Activated naive CD4-positive, alpha-beta T cell treated with anti-CD3 and anti-CD28 coated beads, Interleukin-2, amount 10 ng/mL, durations not matched to agents 7 days and 5 days (primary cell): ENCODE data around the gene DEFB124.
"Not testable (repeated sequence)": the region's sequence is repeated elsewhere in the genome, so short reads cannot be mapped to it uniquely, and the experiment has no call there.

ENCODE experiments used
- CTCF ChIA-PET: fragments of 350-600 bp; sonication (Branson Sonifier 250); formaldehyde crosslinking; loops from one replicate; lab custom pipeline; 2021; ENCODE audit warnings: antibody characterized with exemption; lab: Charles Lee
- DNase-seq: peaks from one replicate; pipeline ENCODE4 v3.0.0-alpha.2; 2020
- H3K27ac Mint-ChIP-seq: one replicate; pipeline ENCODE4 v1.8.0; 2021; ENCODE audit warnings: mild to moderate bottlenecking, moderate library complexity, mixed read lengths
- H3K27me3 Mint-ChIP-seq: one replicate; pipeline ENCODE4 v1.8.0; 2021; ENCODE audit warnings: mild to moderate bottlenecking, mixed read lengths
- H3K36me3 Mint-ChIP-seq: one replicate; pipeline ENCODE4 v1.8.0; 2021; ENCODE audit warnings: mixed read lengths
- H3K4me1 Mint-ChIP-seq: one replicate; pipeline ENCODE4 v1.8.0; 2021; ENCODE audit warnings: mixed read lengths
- H3K4me3 Mint-ChIP-seq: one replicate; pipeline ENCODE4 v1.8.0; 2021; ENCODE audit warnings: mild to moderate bottlenecking, moderate library complexity, mixed read lengths
- H3K9me3 Mint-ChIP-seq: one replicate; pipeline ENCODE4 v1.8.0; 2021; ENCODE audit warnings: mixed read lengths

DEFB124 gene

DNA sequence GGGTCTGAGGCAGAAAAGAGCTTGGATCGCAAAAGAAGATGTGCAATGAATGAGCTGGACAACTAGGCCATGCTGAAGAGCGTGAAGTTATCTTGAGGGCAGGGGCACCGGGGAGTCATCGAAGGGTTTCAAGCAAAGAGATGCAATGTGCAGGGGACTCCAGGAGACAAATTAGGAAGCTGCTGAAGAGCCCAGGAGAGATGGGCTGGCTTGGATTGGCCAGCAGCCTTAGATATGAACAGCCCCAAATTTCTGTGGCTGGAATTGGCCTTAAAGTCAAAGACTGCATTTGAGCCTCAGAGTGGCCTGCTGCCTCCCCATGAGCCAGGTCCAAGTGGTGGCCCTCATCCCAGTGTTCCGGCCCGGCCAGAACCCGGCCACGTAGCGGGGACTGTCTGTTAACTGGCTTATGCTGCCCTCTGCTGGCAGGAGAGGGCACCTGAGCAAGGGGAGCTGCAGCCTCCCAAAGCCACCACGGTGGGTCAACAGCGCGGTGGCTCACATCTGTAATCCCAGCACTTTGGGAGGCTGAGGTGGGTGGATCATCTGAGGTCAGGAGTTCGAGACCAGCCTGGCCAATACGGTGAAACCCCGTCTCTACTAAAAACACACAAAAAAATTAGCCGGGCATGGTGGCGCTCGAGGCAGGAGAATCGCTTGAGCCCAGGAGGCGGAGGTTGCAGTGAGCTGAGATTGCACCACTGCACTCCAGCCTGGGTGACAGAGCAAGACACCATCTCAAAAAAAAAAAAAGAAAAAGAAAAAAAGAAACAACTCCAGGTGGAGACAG lies 28.2 kb upstream of the DEFB124 start:
- CTCF ChIA-PET, result interaction anchor here (0.6 to 4.7 kb wide), 24 partner anchors 9 to 193 kb away, joined by 3 to 97 read pairs (median 6); partner anchors contain the start of genes DEFB123, DEFB124, HM13 and REM1
- H3K27ac Mint-ChIP-seq, H3K9me3 Mint-ChIP-seq, H3K4me1 Mint-ChIP-seq, H3K36me3 Mint-ChIP-seq, H3K4me3 Mint-ChIP-seq: not testable (repeated sequence)
- DNase-seq, result peak; percentile 80
- peaks cover 27% of the 10 kb centered on the region for H3K27me3 Mint-ChIP-seq

DNA sequence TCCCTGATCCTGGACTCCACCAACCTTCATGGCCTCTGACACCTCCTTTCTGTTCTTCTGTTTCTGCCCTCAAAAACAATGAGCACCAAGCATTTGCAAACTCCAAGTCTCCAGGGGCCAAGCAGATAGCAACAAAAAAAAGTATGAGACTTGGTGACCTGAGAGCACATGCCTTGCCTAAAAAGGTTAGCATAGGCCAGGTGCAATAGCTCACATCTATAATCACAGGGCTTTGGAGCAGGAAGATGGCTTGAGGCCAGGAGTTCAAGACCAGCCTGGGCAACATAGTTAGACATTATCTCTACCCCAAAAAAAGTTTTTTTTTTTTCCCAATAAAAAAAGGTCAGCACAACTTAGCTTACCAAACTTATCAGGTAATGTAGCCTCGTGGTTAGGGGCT lies 25.6 kb upstream of the DEFB124 start:
- Mint-ChIP-seq H3K27me3 (peaks cover 32% of the 10 kb centered on the region), H3K4me1 (peaks cover 2% of the 10 kb centered on the region), H3K4me3 (no peak overlapping the region), H3K27ac (no peak overlapping the region), H3K9me3 (no peaks in the 10 kb centered on the region), H3K36me3 (no peaks in the 10 kb centered on the region)
- CTCF ChIA-PET, result interaction anchor here (3.6 to 4.7 kb wide), 2 partner anchors 13 to 42 kb away, joined by 34 to 97 read pairs; no protein-coding TSS in a partner anchor
- DNase-seq, result no peak

DNA sequence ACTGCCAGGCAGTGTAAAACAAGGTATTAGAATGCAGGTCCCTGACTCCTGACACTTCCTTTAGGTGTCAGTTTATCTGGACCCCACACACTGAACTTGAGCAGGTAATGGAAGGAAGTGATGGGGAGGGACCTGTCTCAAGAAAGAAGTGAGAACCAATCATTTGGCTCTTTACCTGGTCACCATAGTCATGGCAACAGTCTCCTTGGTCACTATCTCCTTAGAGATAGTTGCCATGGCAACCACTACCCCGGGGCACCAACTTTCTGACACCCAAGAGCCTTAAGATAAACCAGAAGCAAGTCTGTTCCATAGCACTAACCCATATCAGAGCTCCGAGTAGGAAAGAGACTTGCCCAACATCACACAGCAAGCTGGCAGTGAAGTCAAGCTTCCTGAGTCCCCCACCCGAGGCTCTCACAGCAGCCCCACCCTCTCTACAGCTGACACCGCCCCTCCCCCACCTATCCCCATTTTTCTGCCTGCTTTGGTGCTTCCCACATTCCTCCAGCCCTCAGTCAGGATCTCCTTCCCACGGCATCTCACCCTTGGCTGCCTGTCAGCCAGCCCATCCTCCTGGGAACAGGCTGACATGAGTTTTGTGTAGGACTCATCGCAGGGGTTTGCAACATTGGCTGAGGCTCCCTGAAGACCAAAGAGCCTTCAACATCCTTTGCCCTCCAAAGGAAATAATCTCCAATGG lies 23.1 kb upstream of the DEFB124 start:
- CTCF ChIA-PET, result interaction anchor here (1.1 kb wide), 1 partner anchor 39 kb away, joined by 3 read pairs; no protein-coding TSS in a partner anchor
- H3K4me3 Mint-ChIP-seq, result no peak overlapping the region
- no peak for DNase-seq
- H3K36me3 Mint-ChIP-seq, result no peaks in the 10 kb centered on the region
- no peak overlapping the region for H3K27ac Mint-ChIP-seq
- H3K9me3 Mint-ChIP-seq, result no peaks in the 10 kb centered on the region
- no peaks in the 10 kb centered on the region for H3K4me1 Mint-ChIP-seq
- H3K27me3 Mint-ChIP-seq, result peaks cover 15% of the 10 kb centered on the region

DNA sequence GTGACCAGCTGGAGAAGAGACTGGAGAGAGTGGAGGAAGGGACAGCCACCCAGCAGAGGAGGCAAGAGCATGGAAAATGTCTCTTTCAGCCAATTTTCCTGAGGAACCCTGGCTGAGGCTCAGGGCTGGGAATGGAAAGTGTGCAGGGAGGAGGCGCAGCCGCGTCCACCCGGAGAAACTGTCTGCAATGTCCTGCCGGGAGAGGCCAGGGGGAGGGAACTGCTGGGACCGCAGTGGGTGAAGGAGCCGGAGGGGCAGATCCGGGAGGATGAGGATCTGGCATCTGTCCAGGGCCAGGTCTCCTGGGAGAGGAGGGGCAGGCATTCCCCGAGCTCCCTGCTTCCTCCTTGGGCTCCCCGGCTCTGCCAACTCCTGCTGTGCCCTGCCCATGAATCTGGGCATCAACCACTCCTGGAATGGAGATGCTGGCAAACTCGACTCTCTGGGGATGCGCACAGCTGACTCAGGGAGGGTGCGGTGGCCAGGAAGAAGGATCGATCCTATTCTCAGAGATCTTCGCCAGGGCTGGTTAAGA lies 21.9 kb upstream of the DEFB124 start:
- Mint-ChIP-seq H3K9me3 (no peaks in the 10 kb centered on the region), H3K27ac (no peak overlapping the region), H3K4me1 (no peaks in the 10 kb centered on the region), H3K36me3 (no peaks in the 10 kb centered on the region), H3K4me3 (no peak overlapping the region), H3K27me3 (peaks cover 15% of the 10 kb centered on the region)
- DNase-seq, result no peak
- CTCF ChIA-PET, result no interaction called here

DNA sequence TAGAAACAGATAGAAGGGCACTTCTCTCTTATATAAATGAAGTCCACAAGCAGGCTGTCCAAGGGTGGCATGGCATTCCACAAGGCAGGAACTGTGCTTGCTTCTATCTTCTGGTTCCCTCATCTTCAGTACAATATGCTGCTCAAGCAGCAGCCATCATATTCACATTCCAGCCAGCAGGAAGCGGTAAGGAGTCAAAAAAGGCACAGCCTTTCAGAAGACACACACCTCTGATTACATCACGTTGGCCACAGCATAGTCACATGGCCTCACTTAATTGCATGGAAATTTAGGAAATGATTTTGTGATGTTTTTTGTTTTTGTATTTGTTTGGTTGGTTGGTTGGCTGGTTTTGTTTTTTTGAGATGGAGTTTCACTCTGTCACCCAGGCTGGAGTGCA lies 19.2 kb upstream of the DEFB124 start:
- no peaks in the 10 kb centered on the region for H3K36me3 Mint-ChIP-seq
- H3K27me3 Mint-ChIP-seq, result peaks cover 14% of the 10 kb centered on the region
- DNase-seq, result no peak
- H3K9me3 Mint-ChIP-seq, result no peaks in the 10 kb centered on the region
- no peak overlapping the region for H3K27ac Mint-ChIP-seq
- no peak overlapping the region for H3K4me3 Mint-ChIP-seq
- CTCF ChIA-PET, result interaction anchor here (1.4 kb wide), 1 partner anchor 9 kb away, joined by 8 read pairs; no protein-coding TSS in a partner anchor
- H3K4me1 Mint-ChIP-seq, result no peaks in the 10 kb centered on the region

DNA sequence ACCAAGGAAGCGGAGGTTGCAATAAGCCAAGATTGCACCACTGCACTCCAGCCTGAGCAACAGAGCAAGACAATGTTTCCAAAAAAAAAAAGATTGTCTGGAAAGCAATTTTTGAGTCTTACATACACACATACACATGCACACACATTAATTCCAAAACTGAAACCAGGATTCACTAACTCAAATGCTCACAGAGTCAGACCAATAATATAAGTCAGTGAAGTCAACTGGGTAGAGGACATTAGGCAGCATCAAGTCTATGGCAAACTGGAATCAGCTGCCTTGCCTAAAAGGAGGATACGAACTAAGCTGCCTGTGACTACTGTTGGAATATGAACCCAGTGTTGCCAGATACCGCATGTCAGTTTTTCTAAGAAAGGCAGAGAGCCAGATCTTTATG lies 15.8 kb upstream of the DEFB124 start:
- no peak overlapping the region for H3K4me3 Mint-ChIP-seq
- DNase-seq, result no peak
- H3K27ac Mint-ChIP-seq, result no peak overlapping the region
- H3K4me1 Mint-ChIP-seq, result no peaks in the 10 kb centered on the region
- peaks cover 27% of the 10 kb centered on the region for H3K27me3 Mint-ChIP-seq
- no peaks in the 10 kb centered on the region for H3K36me3 Mint-ChIP-seq
- CTCF ChIA-PET, result interaction anchor here (0.7 to 1.5 kb wide), 3 partner anchors 12 to 122 kb away, joined by 3 to 4 read pairs (median 4); no protein-coding TSS in a partner anchor
- H3K9me3 Mint-ChIP-seq, result no peaks in the 10 kb centered on the region

GRCh38 chr20:31489152-31489551 lies 14.2 kb upstream of the DEFB124 start:
- Mint-ChIP-seq H3K27ac (no peak overlapping the region), H3K4me1 (no peaks in the 10 kb centered on the region), H3K9me3 (no peaks in the 10 kb centered on the region), H3K27me3 (peaks cover 43% of the 10 kb centered on the region), H3K36me3 (no peaks in the 10 kb centered on the region), H3K4me3 (no peak overlapping the region)
- no peak for DNase-seq
- CTCF ChIA-PET, result interaction anchor here (4.9 kb wide), 1 partner anchor 13 kb away, joined by 34 read pairs; no protein-coding TSS in a partner anchor

GRCh38 chr20:31488115-31488514 lies 13.2 kb upstream of the DEFB124 start:
- no peak for DNase-seq
- no peaks in the 10 kb centered on the region for H3K9me3 Mint-ChIP-seq
- H3K4me1 Mint-ChIP-seq, result no peaks in the 10 kb centered on the region
- no peak overlapping the region for H3K27ac Mint-ChIP-seq
- peaks cover 50% of the 10 kb centered on the region for H3K27me3 Mint-ChIP-seq
- CTCF ChIA-PET, result interaction anchor here (4.9 kb wide), 1 partner anchor 14 kb away, joined by 34 read pairs; no protein-coding TSS in a partner anchor
- no peaks in the 10 kb centered on the region for H3K36me3 Mint-ChIP-seq
- H3K4me3 Mint-ChIP-seq, result no peak overlapping the region

DNA sequence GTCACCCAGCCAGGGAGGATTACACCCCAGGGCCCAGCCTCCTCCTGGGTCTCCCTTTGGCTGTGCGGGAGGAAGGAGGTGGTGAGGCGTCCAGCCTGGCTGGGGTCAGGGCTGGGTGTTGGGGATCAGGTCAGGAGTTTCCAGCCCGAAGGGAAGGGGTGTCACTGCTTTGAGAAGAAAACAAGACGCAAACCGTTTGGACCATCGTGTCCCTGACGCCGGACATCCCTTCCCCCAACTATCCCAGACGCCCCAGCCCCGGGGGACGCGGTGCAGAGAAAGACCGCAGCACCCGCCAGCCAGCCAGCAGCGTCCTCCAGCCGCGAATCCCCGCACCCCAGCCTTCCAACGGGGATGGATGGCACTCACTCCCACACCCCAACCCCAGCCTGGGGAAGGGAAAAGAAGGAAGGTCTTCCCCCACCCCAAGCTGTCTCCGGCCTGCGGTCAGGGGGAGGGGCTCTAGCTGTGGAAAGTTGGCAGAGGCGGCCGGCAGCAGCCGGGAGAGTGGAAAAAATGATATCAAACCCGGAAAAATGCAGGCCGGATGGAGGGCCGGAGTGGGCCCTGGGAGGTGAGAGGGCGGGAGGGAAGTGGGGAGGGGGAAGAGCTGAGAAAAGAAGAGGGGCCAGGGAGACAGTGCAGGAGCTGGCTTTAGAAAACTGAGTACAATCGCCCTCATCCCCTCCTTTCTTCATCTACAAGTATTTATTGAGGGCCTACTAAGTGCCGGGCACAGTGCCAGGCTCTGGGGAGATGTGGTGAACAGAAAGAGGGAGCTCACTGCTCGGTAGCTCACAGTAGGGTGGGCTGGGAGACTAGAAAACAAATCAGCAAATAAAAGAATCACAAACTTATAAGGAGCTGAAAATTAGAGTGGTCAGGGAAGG lies 10.8 kb upstream of the DEFB124 start:
- Mint-ChIP-seq H3K4me3 (no peak overlapping the region), H3K27ac (no peak overlapping the region), H3K36me3 (no peaks in the 10 kb centered on the region), H3K9me3 (no peaks in the 10 kb centered on the region), H3K4me1 (no peaks in the 10 kb centered on the region), H3K27me3 (peaks cover 57% of the 10 kb centered on the region)
- DNase-seq, result no peak
- CTCF ChIA-PET, result interaction anchor here (1.4 to 4.9 kb wide), 2 partner anchors 16 to 26 kb away, joined by 4 to 34 read pairs; no protein-coding TSS in a partner anchor

DNA sequence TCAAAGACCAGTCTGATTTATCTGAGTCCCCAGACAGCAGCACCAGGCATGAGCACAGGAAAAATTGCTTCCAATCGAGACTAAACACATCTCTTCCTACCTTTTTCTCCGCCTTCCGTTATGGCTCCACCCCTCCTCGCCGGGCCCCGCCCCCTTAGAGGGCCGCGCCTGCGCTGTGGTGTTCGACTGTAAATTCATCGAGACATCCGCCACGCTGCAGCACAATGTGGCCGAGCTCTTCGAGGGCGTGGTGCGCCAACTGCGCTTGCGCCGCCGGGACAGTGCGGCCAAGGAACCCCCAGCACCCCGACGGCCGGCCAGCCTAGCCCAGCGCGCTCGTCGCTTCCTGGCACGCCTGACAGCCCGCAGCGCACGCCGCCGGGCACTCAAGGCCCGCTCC lies 9.1 kb upstream of the DEFB124 start:
- Mint-ChIP-seq H3K9me3 (no peaks in the 10 kb centered on the region), H3K4me3 (no peak overlapping the region), H3K27me3 (peaks cover 57% of the 10 kb centered on the region), H3K27ac (no peak overlapping the region), H3K4me1 (no peaks in the 10 kb centered on the region), H3K36me3 (no peaks in the 10 kb centered on the region)
- CTCF ChIA-PET, result interaction anchor here (1.1 kb wide), 1 partner anchor 19 kb away, joined by 3 read pairs; no protein-coding TSS in a partner anchor
- DNase-seq, result no peak

- H3K4me1 Mint-ChIP-seq, result no peaks in the 10 kb centered on the region
- DNase-seq, result no peak
- no peak overlapping the region for H3K27ac Mint-ChIP-seq
- H3K4me3 Mint-ChIP-seq, result no peak overlapping the region
- peaks cover 2% of the 10 kb centered on the region for H3K9me3 Mint-ChIP-seq
- H3K27me3 Mint-ChIP-seq, result peaks cover 47% of the 10 kb centered on the region
- H3K36me3 Mint-ChIP-seq, result no peaks in the 10 kb centered on the region
- CTCF ChIA-PET, result interaction anchor here (3.4 kb wide), 1 partner anchor 26 kb away, joined by 12 read pairs; no protein-coding TSS in a partner anchor
Observed at GRCh38 chr20:31476643-31477215, 1.8 kb upstream of the DEFB124 start.

DNA sequence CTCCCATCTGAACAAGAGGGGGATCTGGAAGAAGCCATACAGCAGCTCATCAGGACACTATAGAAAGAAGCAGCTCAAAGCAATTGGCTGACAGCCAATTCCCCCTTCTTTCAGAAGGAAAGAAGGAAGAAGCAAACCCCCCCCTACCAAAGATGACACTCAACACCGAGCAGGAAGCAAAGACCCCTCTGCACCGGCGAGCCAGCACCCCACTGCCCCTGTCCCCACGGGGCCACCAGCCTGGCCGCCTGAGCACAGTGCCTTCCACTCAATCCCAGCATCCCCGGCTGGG lies 1.3 kb upstream of the DEFB124 start:
- Mint-ChIP-seq H3K36me3 (no peaks in the 10 kb centered on the region), H3K4me3 (no peak overlapping the region), H3K27me3 (peaks cover 45% of the 10 kb centered on the region), H3K27ac (no peak overlapping the region), H3K9me3 (peaks cover 2% of the 10 kb centered on the region), H3K4me1 (no peaks in the 10 kb centered on the region)
- CTCF ChIA-PET, result interaction anchor here (3.4 kb wide), 1 partner anchor 27 kb away, joined by 12 read pairs; no protein-coding TSS in a partner anchor
- DNase-seq, result no peak
